ENCODE data around the gene AFAP1.

Gene AFAP1, protein sequence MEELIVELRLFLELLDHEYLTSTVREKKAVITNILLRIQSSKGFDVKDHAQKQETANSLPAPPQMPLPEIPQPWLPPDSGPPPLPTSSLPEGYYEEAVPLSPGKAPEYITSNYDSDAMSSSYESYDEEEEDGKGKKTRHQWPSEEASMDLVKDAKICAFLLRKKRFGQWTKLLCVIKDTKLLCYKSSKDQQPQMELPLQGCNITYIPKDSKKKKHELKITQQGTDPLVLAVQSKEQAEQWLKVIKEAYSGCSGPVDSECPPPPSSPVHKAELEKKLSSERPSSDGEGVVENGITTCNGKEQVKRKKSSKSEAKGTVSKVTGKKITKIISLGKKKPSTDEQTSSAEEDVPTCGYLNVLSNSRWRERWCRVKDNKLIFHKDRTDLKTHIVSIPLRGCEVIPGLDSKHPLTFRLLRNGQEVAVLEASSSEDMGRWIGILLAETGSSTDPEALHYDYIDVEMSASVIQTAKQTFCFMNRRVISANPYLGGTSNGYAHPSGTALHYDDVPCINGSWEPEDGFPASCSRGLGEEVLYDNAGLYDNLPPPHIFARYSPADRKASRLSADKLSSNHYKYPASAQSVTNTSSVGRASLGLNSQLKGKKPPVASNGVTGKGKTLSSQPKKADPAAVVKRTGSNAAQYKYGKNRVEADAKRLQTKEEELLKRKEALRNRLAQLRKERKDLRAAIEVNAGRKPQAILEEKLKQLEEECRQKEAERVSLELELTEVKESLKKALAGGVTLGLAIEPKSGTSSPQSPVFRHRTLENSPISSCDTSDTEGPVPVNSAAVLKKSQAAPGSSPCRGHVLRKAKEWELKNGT

DNA sequence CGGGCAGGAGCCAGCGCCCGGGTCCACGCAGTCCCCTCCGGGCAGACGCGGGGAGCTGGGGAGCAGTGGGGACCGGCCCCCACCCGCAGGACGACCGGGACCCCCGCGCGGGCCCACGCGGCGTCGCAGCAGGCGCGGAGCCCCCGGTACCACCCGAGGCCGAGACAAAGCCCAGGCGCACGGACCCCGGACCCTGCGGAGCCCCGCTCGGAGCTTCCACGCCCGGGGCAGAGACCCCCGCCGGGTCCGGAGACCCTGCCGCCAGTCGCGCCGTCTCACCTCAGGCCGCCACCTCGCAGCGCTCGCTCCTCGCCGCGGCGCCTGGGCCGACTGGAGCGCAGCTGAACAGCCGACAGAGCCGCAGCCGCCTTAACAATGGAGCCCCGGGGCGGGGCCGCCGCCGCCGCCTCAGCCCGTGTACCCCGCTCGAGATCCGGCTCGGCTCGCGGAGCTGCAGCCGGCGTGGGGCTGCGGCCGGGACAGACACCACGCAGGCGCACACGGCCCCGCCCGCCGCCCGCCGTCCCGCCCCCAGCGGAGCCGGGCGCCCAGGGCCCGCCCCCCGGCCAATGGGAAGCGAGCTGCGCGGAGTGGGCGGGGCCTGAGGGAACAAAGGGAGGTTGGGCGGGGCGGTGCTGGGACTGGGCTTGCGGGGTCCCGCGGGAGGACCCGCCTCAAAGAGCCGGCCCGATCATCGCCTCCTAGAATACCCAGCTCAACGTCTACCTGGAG, at the start of gene AFAP1:
AFAP1 (minus strand) TSS at position 485 of the 732 bp plus-strand sequence. CDS start 67,783 bp downstream, outside the sequence.
- DNase-seq: peak; percentile 54 to 59

DNA sequence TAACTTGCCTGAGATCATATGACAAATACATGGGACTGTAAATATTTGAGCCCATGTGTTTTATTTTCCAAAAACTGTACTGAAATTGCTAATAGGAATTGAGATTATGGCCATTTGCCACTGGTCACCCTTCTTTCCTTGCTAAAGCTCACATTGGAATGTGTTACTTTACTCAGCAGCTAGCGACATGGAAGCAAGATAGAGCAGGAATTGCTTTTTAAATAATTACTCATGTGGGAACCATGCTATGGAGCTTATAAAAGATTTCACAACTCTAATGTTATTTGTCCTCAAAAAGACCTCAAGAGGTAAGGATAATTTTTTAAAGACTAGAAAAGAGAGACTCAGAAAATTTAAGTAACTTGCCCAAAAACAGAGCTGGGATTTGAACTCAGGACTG, 48.8 kb upstream of the AFAP1 start:
- DNase-seq: no peak

DNA sequence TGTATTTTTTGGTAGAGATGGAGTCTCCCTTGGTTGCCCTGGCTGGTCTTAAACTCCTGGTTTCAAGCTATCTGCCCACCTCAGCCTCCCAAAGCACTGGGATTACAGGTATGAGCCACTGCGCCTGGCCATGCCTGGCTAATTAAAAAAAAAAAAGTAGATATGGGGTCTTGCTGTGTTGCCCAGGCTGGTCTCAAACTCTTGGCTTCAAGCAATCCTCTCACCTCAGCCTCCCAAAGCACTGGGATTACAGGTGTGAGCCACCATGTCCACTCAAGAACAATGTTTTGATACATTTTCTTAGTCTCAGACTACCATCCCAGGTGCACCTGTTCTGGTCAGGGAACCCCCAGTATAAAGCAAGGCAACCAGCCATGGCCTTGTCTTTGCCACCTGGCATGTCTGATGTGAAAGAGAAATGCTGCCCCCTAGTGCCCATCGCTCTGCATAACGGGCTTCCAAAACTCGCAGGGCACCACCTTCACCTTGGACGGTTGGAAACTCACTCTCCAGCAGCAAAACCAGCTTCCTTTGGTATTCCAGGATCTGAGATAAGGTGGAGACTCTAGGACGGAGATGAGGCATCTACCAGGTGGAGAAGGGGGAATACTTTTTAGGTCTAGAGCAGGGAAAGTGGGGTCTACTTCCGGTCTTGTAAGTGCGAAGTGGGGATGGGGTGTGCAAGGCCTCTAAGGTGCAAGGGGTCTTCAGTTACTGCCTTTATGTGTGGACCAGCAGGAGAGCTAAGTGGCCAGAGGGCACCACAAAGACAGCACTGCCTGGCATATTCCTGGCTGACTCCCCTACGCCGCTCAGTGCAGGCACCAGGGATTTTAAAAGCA, 47.7 kb upstream of the AFAP1 start:
- peak; percentile 24 to 77 for DNase-seq

DNA sequence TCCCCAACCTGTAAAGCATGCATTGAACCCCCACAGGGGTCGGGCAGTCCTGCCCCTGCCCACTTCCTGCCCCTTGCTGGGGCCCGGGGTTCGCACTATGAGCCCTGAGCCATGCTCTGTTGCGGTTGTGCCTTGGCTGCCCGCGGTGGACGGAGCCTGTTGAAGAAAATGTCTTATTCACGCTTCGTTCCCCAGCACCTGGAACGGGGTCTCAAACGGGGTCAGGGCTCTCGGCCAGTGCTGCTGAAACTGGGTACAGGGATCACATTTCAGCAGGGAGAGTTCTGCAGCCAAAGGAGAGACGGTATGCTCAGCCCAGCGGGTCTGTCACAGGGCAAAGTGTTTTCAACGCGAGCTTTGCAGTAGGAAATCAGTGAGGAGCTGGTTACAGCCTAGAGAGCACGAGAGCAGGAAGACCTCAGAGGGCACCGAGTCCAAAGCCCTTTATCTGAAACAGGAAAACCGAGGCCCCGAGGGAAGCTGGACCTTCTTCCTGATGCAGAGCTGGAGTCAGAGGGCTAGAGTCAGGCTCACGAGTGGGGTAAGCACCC, 46.3 kb upstream of the AFAP1 start:
- DNase-seq: no peak

DNA sequence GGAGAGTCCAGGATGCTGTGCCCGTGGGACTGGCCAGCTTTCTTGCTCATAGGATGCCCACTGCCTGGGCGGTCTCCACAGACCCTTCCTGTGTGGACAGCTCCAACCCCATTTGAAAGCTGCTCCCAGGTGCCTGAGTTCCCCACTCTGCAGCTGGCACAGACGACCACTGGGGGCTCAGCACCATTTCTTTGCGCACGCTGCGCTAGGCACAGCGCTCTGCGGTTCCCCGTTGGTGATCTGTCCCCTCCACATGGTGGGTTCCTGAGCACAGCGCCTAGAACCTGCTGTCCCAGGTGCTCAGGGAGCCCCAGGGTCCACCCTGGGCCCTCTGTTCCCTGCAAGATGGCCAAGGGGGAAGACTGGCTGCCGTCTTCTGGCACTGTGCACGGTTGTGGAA, 45.4 kb upstream of the AFAP1 start:
- DNase-seq: no peak

DNA sequence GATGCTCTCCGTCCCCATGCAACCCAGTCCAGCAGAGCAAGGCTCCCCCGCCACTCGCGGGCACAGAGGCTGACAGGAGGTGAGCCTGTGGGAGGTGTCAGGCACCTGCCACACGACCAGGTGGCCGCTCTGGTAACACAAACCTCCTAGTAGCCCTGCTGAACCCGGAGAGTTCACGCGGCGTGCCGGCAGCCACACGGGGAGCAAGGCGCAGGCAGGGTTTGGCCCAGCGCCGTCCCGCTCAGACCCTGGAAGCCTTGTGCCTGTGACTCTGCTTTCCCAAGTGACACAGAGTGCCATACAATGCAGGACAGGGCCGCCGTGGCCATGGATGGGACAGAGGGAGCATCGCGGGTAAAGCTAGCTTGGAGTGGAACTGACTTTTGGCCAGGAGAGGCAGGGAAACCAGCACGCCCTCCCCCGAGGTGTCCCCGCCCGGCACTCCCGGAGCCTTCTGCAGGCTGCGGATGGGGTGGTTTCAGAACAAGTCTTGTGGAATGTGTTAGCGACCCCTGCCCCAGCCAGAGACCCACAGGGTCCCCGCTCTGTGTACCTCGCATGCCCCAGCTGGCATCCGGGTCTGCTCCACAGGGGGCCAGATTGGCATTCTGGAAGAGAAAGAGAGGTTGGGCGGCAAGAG, 44.7 kb upstream of the AFAP1 start:
- no peak for DNase-seq

DNA sequence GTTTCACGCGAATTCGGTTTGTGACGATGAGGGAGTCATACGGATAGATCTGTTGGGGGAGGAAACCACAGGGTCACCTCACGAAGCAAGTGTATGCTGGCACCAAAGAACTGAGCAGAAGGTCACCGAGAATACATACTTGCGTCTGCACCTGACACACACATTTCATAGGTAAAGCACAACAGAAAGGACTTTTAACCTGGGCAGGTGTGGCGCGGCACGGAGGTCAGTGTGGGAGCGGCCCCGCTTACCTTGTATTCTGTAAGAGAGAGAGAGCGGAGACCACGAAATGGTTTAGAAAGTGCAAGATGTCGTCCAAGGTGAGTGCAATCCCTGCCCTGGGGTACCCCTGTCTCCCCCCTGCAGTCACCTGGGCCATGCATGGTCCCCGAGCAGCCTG, 43.6 kb upstream of the AFAP1 start:
- no peak for DNase-seq

DNA sequence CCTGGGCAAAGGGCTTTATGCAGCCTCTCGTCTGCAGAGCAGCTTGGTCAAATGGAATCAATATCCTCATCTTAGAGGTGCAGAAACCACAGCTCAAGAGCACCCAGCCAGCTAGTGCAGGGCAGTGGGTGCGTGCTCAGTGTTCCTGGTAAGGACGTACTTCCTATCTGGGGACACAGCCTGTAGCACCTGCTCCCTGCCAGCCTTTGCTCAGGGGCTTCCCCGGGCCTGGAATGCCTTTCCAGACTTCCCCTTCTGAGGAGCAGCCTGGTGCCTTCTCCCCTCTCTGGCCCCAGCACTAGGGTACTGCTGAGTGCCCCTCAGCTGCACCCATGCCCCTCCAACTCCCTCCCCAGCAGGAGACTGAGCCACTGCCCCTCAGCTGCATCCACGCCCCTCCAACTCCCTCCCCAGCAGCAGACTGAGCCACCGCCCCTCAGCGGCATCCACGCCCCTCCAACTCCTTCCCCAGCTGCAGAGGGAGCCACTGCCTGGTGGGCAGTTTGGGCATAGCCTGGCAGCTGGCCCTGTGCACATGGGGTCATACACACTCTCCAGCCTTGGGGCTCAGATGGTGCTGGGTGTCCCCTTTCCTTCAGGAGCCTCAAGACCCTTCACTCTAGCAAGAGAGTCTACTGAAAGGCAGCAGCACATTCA, 42.2 kb upstream of the AFAP1 start:
- DNase-seq: no peak

DNA sequence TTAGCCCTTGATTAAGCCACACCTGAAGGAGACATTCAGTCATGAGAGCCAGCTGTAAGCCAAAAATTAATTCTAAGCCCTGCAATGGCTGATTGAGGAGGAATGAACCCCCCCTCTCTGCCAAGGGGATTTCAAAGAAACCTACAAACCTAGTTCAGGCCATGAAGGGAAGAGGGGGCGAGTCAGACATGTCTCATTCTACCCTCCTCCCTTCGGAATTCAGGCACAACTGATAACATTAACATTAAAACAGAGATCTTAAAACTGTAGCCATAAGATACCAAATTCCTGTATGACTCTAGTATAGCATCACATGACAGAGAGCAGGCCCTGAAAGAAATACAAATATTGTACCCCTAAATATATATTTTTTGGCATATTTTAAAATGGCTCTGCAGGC, 40.4 kb upstream of the AFAP1 start:
- no peak for DNase-seq

DNA sequence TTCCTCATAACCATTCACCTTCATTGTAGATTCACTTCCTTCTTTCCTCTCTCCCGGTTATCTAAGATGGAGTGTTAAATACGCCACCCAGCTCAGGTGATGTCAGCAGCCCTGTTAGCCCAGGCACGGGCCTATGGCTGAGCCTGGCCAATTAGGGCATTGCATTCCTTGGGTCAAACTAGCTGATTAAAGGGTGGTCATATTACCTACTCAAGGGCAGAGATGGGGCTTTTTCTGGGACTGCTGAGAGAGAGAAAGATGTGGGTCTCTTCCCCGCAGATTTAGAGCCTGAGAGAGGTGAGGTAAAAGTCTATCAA, 39.9 kb upstream of the AFAP1 start:
- DNase-seq: no peak

DNA sequence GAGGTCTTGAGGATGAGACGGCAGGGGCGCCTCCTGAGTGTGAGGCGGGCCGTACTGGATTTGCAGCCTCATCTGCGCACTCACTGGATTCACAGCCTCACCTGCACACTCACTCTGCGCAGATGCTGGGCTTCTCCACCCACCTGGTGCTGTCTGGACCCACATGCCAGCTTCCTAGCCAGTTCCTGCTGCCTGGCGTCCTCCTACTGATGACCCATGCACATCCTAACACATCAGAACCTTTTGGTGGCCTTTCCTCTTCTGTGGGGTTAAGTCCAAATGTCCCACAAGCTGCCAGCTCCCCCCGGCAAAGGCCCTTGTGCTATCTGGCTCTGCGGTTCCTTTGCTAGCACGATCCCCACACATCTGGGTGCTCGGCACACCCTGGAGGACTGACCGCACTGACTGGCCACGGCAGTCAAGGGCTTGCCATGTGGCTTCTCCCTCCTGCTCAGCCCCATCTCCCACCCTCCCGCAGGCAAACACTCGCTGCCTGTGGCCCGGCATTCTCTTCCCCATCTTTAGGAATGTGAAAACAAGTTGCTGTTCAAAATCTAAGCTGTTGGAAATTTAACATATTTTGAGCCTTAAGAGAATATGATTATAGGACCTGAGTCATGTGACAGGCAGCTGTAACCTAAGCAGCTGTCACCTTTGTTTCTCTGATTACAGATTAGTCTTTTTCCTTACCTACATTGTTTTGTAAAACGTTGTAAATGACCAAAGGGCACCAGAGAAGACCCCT, 39.4 kb upstream of the AFAP1 start:
- DNase-seq: no peak

DNA sequence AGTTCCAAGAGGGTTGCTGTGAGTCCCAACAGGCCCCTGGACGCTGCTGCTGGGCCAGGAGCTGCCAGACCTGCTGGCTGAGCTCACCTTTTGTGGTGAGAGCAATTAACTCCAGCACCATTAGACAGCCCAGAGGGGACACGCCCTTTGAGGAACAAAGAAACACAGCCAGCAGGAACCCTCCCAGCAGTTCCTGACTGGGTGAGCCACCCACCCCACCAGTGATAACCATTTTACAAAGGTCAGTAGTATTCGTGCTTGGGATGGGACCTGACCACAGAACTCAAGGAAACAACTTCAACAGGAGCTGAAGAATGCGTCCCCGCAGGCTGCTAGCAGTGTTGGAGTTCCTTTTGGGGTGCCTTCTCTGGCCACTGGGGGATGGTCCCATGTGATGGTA, 38.8 kb upstream of the AFAP1 start:
- DNase-seq: no peak

DNA sequence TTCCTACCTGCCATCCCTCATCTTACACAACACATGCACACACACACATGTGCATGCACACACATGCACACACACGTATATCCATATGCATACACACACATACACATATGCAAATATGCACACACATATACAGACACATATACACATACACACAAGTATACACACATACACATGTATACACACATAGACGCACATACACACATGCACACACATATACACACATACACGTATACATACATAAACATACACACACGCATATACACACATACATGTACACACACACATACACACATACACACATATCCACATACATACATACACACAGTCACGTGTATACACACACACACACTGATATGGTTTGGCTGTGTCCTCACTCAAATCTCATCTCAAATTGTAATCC, 37.0 kb upstream of the AFAP1 start:
- no peak for DNase-seq

DNA sequence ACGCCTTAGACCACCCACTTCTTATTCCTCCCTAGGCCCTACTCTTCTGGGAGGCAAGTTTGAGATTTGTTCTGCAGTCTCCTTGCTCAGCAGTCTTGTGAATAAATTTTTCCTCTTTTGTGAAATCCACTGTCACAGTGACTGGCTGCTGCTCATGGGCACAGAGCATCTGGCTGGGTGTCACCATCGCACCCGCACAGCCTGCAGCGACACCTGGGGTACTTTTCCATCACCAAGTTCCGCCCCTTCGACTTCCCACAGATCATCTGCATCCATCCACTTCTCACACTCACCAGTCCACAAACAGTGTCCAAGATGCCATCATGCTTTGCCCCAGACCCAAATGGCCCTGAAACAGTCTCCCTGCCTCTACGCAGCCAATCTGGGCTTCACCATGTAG, 36.4 kb upstream of the AFAP1 start:
- DNase-seq: no peak

DNA sequence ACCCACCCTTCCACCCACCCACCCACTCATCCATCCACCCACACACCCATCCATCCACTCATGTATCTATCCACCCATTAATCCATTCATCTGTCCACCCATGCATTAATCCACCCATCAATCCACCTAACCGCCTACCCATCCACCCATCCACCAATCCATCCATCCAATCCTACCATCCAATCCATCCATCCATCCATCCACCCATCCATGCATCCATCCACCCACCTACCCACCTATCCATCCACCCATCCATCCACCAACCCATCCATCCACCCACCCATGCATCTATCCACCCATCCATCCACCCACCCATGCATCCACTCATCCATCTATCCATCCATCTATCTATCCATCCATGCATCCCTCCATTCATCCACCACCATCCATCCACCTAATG, 34.8 kb upstream of the AFAP1 start:
- no peak for DNase-seq

DNA sequence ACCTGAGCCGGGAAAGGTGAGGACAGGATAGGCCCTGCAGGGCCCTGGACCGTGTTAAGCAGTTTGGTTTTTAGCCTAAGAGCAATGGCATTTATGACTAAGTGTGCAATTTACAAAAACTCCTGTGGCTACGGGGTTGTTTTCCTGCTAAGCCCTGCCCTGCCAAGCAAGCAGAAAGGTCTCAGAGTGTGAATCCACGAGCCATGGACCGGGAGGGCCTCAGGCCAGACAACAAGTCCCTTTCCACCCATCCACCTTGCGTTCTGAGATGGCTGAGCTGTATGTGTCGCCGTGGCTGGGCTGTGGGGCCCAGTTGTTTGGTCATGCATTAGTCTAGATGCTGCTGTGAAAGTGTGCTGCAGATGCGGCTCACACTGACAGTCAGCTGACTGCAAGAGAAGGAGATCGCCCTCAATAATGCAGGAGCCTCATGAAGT, 33.9 kb upstream of the AFAP1 start:
- DNase-seq: no peak

DNA sequence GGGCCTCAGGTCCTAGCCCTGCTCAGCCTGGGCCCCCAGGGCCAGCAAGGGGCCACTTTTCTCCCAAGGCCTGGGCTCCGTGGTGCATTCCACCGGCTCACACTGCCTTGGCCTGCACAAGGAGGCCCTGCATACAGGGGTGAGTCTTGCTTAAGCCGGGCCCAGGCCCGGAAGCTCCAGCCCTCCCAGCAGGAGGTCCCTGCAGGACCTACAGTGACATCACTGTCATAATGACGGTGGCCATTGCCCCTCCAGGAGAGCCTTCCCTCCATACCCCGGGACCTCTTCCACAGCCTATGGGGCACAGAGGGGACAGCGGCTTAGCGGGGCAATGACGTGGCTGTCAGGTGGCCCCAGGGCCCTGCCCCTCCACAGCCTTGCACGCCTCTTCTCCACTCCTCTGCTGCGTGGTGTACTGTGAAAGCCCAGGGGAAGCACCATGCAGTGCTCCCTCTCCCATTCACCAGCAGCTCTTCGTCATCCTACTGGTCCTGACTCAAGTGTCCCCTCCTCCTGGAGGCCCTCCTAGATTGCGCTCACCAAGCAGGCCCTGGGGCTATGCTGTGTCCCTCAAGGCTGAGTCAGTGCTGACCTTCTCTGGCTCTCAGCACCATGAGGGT, 32.3 kb upstream of the AFAP1 start:
- no peak for DNase-seq

DNA sequence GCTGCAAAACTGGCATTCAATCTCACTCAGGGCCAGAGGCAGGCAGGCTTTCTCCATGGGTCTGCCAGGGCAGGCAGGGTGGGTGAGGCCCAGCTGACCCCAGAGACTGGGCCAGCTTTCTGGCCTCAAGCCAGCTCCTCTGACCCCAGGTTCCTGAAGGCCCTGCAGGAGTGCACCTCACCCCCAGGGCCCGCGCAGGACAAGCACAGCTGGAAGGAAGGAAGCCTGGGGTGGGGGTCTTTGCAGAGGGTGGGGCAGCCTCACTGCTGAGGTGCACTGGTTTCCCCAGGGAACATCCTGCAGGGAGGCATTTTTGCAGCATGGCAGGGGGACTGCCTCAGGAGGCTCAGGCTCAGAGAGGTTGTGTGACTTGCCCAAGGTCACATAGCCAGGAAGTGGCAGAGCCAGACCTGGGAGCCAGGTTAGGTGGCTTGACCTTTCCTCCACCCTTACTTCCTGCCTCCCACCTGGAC, 31.5 kb upstream of the AFAP1 start:
- no peak for DNase-seq

DNA sequence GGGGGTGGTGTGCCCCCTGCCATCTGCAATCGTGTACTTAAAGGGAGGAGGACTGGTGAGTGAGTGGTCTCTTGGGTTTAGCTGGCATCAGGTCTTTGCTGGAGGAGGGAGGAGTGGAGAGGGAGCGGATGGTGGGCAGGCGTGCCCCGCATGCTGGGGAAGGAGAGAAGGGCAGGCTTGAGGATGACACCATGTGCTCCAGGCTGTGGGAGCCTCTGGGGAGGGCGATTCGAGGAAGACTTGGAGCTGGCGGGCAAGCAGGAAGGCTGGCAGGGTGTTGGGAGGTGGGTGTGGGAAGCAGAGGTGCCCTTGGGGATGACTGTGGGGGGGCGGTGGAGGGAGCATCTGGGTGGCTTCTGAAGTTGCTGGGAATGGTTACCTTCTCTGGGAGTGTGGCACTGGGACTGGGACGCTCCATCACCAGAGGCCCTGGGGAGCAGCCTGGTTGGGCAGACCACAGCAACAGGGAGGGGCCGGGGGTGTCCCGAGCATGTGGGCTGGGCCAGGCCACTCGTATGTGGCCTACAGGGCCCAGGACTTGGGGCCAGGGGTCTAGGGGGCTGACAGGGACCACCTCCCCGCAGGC, 30.8 kb upstream of the AFAP1 start:
- DNase-seq: no peak
